ENCODE measurements around the gene RPP38. TPM values are rescaled to one million over a fixed set of nuclear protein-coding genes. Genes with fewer than 3 reads are reported as not detected.

Gene RPP38
- polyA plus RNA-seq, 1 experiment: 20.8 TPM

GRCh38 chr10:15124190-15124589, 27.0 kb downstream of the RPP38 start:
- no peak for DNase-seq (ENCODE audit: low read depth, low spot score)
- no peaks in the 10 kb centered on the region; the same call in 1 of the 2 replicates for H3K9me3 ChIP-seq (ENCODE audit: control insufficient read depth, insufficient read depth, low read length)
- no peak overlapping the region for H3K4me3 ChIP-seq (ENCODE audit: low read depth, low read length)
- H3K27me3 ChIP-seq (ENCODE audit: control insufficient read depth, insufficient read depth, low read length): no peaks in the 10 kb centered on the region
- H3K27ac ChIP-seq (ENCODE audit: low read depth, low read length): peak overlapping the region; percentile 43
- ChIA-PET POLR2A (interaction anchor here (0.5 kb wide), 1 partner anchor 155 kb away, joined by 4 read pairs; no protein-coding TSS in a partner anchor), CTCF (interaction anchor here (1.4 kb wide), 1 partner anchor 44 kb away, joined by 3 read pairs; the partner anchor contains the start of gene NMT2)
- TF ChIP-seq CTCF (IDR thresholded peaks at IDR 0.05; ENCODE audit: low read depth, low read length): no peak

- no peak overlapping the region for H3K27ac ChIP-seq (ENCODE audit: low read depth, low read length)
Measured at GRCh38 chr10:15124908-15125307, 27.8 kb downstream of the RPP38 start.

GRCh38 chr10:15131330-15131729, 34.2 kb downstream of the RPP38 start:
- ChIA-PET POLR2A (no interaction called here), CTCF (interaction anchor here (0.6 kb wide), 1 partner anchor 289 kb away, joined by 3 read pairs; no protein-coding TSS in a partner anchor)
- Histone ChIP-seq H3K27ac (ENCODE audit: low read depth, low read length) (no peak overlapping the region), H3K27me3 (ENCODE audit: control insufficient read depth, insufficient read depth, low read length) (no peaks in the 10 kb centered on the region), H3K4me3 (ENCODE audit: low read depth, low read length) (no peak overlapping the region), H3K9me3 (ENCODE audit: control insufficient read depth, insufficient read depth, low read length) (no peaks in the 10 kb centered on the region; the same call in 1 of the 2 replicates)
- TF ChIP-seq CTCF (IDR thresholded peaks at IDR 0.05; ENCODE audit: low read depth, low read length): no peak
- no peak for DNase-seq (ENCODE audit: low read depth, low spot score)

More at GRCh38 chr10:15124908-15125307, 27.8 kb downstream of the RPP38 start:
- Histone ChIP-seq H3K4me3 (ENCODE audit: low read depth, low read length) (no peak overlapping the region), H3K9me3 (ENCODE audit: control insufficient read depth, insufficient read depth, low read length) (no peaks in the 10 kb centered on the region; the same call in 1 of the 2 replicates), H3K27me3 (ENCODE audit: control insufficient read depth, insufficient read depth, low read length) (no peaks in the 10 kb centered on the region)
- ChIA-PET POLR2A (interaction anchor here (0.5 kb wide), 1 partner anchor 156 kb away, joined by 4 read pairs; no protein-coding TSS in a partner anchor), CTCF (interaction anchor here (0.8 kb wide), 1 partner anchor 19 kb away, joined by 3 read pairs; no protein-coding TSS in a partner anchor)
- DNase-seq (ENCODE audit: low read depth, low spot score): no peak
- no peak for TF ChIP-seq CTCF (IDR thresholded peaks at IDR 0.05; ENCODE audit: low read depth, low read length)

GRCh38 chr10:15136129-15137035, 39.2 kb downstream of the RPP38 start:
- Histone ChIP-seq H3K27ac (ENCODE audit: low read depth, low read length) (no peak overlapping the region), H3K4me3 (ENCODE audit: low read depth, low read length) (no peak overlapping the region), H3K9me3 (ENCODE audit: control insufficient read depth, insufficient read depth, low read length) (no peaks in the 10 kb centered on the region), H3K27me3 (ENCODE audit: control insufficient read depth, insufficient read depth, low read length) (no peaks in the 10 kb centered on the region)
- POLR2A ChIA-PET: no interaction called here
- TF ChIP-seq CTCF (IDR thresholded peaks at IDR 0.05; ENCODE audit: low read depth, low read length): no peak
- DNase-seq (ENCODE audit: low read depth, low spot score): no peak
- CTCF ChIA-PET: interaction anchor here (0.9 kb wide), 1 partner anchor 31 kb away, joined by 3 read pairs; no protein-coding TSS in a partner anchor

- ChIA-PET CTCF (interaction anchor here (0.9 to 1.0 kb wide), 2 partner anchors 10 to 30 kb away, joined by 3 to 4 read pairs; no protein-coding TSS in a partner anchor), POLR2A (interaction anchor here (0.6 kb wide), 2 partner anchors 37 to 193 kb away, joined by 5 read pairs; no protein-coding TSS in a partner anchor)
- H3K4me3 ChIP-seq (ENCODE audit: low read depth, low read length): no peak overlapping the region
- no peak for TF ChIP-seq CTCF (IDR thresholded peaks at IDR 0.05; ENCODE audit: low read depth, low read length)
- H3K27me3 ChIP-seq (ENCODE audit: control insufficient read depth, insufficient read depth, low read length): no peaks in the 10 kb centered on the region
- no peaks in the 10 kb centered on the region for H3K9me3 ChIP-seq (ENCODE audit: control insufficient read depth, insufficient read depth, low read length)
- DNase-seq (ENCODE audit: low read depth, low spot score): peak; percentile 16
- H3K27ac ChIP-seq (ENCODE audit: low read depth, low read length): no peak overlapping the region
Measured at GRCh38 chr10:15137036-15137359, 39.8 kb downstream of the RPP38 start.
